Gastrocnemius medialis (tissue), 4 donors: ENCODE data around the gene CD47.

Source experiments
- POLR2A ChIP-seq, 2 donors: fragments of 450-650 bp; IDR thresholded peaks; one replicate each; pipeline ENCODE4 v1.6.1; 2017; ENCODE audit warnings: antibody characterized with exemption in 2 of 2, mild to moderate bottlenecking in 2 of 2, moderate library complexity in 2 of 2
- TF ChIP-seq, protein P1 (sequence below), 5 experiments: fragments of 450-650 bp in 3 of 5; fragments of 200-600 bp in 2 of 5; sonication (generic) in 2 of 5; IDR thresholded peaks in 4 of 5; conservative IDR thresholded peaks in 1 of 5; 1 replicate in 4 of 5; 2 replicates in 1 of 5; pipeline ENCODE4 v1.5.1; 2016 to 2019; ENCODE audit warnings: antibody characterized with exemption in 5 of 5, mild to moderate bottlenecking in 3 of 5, moderate library complexity in 3 of 5

DNA sequence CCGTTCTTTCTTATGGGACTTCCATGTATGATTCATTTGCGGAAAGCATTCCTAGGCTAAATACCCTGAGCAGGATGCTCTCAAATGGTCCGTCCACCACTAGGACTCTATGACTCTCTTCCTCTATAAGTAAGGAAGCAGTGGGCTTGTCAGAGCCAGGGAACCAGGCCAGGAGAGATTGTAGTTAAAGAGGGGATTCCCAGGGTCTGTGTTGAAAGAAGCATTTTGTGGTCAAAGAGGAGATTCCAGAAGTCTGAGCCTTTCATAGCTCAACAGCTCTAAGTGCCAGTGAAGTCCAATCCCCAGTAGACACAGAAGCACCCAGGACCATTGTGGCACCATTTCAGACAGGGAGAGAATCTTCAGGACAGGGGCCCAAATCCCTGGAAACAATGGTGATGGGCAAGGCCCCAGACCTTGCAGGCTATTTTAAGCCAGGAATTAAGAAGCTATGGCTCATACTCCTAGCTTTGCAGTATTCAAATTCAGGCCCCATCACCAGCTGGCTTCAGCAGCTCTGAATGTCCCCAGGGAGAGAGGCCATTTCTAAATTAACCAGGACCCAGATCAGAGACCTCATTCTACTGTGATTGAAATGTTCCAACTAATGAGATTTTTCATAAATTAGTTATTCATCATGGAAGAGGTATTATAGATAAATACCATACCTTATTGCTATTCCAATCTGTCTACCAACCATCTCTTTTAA is 81.7 kb downstream of the CD47 start:
- TF ChIP-seq, protein P1, sequence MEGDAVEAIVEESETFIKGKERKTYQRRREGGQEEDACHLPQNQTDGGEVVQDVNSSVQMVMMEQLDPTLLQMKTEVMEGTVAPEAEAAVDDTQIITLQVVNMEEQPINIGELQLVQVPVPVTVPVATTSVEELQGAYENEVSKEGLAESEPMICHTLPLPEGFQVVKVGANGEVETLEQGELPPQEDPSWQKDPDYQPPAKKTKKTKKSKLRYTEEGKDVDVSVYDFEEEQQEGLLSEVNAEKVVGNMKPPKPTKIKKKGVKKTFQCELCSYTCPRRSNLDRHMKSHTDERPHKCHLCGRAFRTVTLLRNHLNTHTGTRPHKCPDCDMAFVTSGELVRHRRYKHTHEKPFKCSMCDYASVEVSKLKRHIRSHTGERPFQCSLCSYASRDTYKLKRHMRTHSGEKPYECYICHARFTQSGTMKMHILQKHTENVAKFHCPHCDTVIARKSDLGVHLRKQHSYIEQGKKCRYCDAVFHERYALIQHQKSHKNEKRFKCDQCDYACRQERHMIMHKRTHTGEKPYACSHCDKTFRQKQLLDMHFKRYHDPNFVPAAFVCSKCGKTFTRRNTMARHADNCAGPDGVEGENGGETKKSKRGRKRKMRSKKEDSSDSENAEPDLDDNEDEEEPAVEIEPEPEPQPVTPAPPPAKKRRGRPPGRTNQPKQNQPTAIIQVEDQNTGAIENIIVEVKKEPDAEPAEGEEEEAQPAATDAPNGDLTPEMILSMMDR (IDR thresholded peaks at IDR 0.05 in 4 of 5, conservative IDR thresholded peaks at IDR 0.05 in 1 of 5) = no peak
- TF ChIP-seq POLR2A (IDR thresholded peaks at IDR 0.05) = no peak
